GM19035 (cell line): ENCODE data around the gene TMEM126B.
"Not testable (repeated sequence)": the region's sequence is repeated elsewhere in the genome, so short reads cannot be mapped to it uniquely, and the experiment has no call there.

Experiments used
- ATAC-seq: cut with Tn5 transposase; IDR thresholded peaks from one replicate; pipeline ENCODE4 v1.9.1; 2021; ENCODE audit not compliant: unreplicated experiment

TMEM126B gene

DNA sequence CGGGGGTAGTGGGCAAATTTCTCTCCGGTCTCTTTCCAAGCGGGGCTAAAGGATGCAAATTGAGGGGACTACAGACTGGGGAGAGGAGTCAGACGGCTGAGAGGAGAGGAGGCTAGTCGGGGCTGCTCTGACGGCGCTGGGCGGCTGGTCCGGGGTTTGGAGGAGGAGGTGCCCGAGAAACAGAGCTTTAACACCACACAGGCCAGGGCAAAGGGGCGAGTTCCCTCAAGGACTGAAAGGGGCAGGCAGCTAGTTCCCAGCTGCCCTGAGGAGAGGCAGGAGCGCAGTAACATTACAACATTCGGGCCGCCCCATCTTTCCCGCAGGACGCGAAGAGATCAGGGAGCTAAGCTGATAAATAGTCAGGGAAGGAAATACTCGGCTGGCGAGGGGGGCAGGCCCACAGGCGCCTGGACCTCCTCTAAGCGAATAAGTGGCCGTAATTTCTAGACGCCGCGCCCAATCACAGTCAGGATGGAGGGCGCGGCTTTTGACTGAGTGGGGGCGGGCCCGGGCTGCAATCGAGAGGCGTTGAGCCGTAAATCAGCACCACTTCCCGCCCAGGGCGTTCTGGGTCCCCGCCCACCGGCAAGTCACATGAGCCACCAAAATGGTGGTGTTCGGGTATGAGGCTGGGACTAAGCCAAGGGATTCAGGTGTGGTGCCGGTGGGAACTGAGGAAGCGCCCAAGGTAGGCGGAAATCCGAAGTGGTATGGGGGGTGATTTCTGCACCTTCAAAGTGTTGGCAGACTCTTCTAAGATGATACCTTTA is at the start of gene TMEM126B:
Gene TMEM126B (plus strand): TSS at position 596 of the 773 bp plus-strand sequence. CDS start 15 bp downstream, at position 611.
- ATAC-seq: peak; percentile 100

DNA sequence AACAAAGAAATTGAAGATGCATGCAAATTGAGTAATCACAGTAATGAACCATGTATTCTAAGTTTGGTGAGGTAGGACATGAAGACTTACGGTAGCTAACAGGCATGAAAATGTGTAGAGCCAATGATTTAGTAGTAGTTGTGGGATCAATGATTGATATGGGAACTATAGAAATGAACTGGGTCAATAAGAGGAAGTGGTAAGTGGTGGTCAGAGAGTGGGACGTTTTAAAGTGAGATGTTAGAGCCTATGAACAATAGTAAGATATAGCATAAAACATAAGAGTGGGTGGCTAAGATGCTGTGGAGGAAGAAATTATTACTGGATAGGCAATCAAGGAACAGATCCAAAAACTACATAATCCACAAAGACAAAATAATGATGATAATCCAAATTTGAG is 46.3 kb upstream of the TMEM126B start:
- ATAC-seq: no peak

GRCh38 chr11:85589373-85589772 is 39.0 kb upstream of the TMEM126B start:
- ATAC-seq: no peak

DNA sequence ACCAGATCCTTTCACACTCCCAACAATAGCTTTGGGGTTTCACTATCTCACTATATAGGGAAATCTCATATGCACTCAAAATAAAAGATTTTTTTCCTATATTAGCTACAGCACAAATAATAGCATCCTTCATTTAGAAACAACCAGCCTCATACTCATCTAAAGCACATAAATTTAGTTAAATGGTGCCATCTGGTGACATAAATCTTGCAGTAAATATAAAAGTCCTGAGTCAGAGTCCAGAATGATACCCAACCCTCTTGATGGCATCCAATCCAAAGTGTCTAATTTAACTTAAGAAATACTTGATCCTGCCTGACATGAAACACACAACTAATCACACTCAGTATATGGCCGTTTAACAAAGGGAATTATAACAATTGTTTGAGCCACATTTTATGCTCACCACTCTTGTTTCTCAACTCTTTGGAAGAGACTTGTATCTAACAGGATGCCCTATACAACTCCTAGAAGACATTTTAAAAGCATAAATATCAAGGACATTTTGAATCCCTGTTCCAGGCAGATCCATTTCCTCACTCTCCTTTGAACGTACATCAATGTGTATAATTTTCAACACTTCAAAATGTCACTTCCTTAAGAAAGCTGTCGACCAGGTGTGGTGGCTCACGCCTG is 37.4 kb upstream of the TMEM126B start:
- no peak for ATAC-seq

DNA sequence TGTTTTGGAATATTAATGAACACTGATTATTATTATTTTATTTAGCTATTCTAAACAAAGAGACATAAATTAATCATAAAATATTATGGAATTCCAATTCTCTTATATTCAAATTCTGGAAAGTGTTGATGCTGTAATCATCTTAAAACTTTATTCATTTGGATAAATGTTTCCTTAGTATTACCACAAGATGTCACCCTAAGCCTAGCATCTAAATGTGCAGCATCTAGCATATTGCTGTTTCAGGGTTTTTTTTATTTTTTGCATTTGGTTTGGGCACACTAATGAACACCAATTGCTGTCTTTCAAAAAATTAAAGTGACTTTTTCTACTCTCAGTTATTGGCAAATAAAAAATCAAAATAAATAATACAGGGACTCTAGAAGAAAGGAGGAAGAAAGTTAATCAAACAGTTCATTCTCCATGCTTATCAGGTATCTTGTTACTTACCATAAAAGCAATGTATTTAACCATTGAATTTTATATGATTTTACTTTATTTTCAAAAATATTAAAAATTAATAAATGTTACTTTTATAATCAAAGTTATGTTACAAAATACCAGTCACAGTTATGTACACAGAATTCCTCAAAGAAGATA is 33.0 kb upstream of the TMEM126B start:
- peak; percentile 67 for ATAC-seq

- no peak for ATAC-seq
Measured at GRCh38 chr11:85596886-85597285, 31.5 kb upstream of the TMEM126B start.

- no peak for ATAC-seq
Measured at GRCh38 chr11:85599083-85599482, 29.3 kb upstream of the TMEM126B start.

DNA sequence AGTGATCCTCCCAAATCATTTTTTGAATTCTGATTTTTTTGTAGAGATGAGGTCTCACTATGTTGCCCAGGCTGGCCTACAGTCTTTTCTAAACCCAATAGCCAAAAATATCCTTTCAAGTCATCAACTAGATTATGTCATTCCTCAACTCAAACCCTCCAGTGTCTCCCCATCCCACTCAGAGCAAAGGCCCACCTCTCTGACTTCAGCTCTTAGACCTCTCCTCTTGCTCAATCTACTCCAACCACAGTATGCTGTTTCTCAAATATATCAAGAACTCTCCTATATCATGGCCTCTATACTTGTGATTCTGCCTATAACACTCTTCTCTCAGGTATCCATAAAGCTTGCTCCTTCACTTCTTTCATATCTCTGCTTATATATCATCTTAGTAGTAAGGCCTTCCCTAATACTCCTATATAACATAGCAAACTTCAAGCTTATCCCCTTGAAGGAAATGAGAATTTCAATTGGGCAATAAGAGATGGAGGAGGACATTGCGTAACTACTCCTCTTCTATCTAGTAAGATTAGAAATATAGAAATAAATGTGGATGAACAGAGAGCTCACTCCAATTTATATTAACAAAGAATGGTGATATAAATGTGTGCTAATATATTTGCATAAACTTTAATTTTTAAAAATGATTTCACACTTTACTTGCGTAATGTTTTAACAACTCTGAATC is 25.7 kb upstream of the TMEM126B start:
- ATAC-seq: no peak

DNA sequence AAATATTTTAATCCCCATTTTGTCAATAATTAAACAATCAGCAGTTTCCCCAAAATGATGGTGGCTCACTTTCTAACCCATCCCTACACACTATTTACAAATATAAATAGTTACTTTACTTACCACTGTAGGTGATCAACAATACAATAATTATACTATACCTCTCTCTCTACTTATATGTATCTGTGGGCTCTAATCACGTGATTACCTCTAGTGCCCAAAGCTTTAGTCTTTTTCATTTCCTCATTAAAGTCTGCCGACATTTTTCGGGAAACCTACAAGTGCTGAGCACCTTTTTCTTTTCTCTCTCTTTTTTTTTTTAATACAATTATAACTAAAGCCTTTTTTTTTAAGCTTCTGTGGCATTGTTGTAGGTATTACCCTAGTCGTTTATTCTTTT is 25.2 kb upstream of the TMEM126B start:
- no peak for ATAC-seq

DNA sequence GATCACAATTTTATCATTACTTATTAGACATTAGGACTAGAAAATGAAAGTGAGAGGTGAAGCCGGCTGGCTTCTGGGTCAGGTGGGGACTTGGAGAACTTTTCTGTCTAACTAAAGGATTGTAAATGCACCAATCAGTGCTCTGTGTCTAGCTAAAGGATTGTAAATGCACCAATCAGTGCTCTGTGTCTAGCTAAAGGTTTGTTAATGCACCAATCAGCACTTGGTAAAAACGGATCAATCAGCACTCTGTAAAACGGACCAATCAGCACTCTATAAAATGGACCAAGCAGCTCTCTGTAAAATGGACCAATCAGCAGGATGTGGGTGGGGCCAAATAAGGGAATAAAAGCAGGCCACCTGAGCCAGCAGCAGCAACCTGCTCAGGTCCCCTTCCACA is 22.2 kb upstream of the TMEM126B start:
- not testable (repeated sequence) for ATAC-seq

DNA sequence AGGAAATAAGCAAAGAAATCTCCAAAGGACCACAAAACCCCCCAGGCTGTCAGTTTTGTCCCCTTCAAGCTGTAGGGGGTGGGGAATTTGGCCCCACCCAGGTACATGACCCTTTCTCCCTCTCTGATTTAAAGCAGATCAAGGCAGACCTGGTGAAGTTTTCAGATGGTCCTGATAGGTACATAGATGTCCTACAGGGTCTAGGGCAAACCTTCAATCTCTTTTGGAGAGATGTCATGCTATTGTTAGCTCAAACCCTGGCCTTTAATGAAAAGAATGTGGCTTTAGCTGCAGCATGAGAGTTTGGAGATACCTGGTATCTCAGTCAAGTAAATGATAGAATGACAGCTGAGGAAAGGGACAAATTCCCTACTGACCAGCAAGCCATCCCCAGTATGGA is 19.8 kb upstream of the TMEM126B start:
- ATAC-seq: not testable (repeated sequence)

DNA sequence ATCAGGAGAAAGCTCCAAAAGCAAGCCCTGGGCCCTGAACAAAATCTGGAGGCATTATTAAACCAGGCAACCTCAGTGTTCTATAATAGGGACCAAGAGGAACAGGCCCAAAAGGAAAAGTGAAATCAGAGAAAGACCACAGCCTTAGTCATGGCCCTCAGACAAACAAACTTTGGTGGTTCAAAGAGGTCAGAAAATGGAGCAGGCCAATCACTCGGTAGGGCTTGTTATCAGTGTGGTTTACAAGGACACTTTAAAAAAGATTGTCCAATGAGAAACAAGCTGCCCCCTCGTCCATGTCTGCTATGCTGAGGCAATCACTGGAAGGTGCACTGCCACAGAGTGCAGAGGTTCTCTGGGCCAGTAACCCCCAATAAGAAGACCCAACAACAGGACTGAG is 19.1 kb upstream of the TMEM126B start:
- not testable (repeated sequence) for ATAC-seq

GRCh38 chr11:85611643-85612042 is 16.8 kb upstream of the TMEM126B start:
- ATAC-seq: not testable (repeated sequence)

GRCh38 chr11:85619499-85619898 is 8.9 kb upstream of the TMEM126B start:
- ATAC-seq: no peak

DNA sequence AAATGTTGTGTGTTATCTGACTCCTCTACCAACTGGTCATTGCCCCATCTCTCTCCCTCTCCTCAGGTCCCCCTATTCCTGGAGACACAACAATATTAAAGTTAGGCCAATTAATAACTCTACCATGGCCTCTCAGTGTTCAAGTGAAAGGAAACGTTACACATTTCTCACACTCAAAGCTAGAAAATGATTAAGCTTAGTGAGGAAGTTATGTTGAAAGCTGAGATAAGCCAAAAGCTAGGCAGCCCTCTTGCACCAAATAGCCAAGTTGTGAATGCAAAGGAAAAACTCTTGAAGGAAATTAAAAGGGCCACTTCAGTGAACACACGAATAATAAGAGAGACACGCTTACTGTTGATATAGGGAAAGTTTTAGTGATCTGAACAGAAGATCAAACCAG is 8.1 kb upstream of the TMEM126B start:
- ATAC-seq: no peak

- no peak for ATAC-seq
Measured at GRCh38 chr11:85626496-85626895, 1.9 kb upstream of the TMEM126B start.

DNA sequence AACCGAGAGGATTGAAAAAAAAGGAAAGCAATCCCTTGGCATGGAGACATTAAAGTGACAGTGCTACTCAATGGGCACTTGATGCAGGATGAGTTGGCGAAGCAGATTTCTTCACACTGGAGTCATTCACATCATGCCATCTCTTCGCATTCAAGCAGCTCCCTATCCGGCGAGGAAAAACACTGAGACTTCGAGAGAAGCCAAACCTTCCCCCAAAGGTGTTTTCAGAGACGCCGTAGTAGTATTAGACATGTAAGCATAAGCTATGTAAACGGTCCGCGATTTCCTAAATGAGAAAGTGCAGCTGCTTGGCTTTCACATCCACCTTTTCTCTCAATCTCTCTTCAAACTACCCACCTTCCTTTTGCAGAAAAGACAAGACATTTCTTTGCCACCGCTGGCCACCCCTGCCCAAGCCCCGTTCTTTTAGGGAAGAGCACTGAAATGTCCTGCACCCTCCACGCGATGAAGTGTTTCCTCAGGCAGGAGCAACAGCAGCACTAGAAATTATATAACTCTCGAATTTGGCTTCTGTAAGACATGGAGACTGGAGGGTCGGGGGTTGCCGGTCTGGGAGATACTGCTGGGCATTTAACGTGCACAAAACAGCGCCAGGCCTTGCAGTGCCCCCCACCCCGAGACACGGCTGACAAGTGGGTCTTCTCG is 928 bp upstream of the TMEM126B start, which contains the start of gene DLG2:
Gene DLG2 (minus strand): TSS at position 13 of the 666 bp plus-strand sequence.
- ATAC-seq: peak; percentile 0

DNA sequence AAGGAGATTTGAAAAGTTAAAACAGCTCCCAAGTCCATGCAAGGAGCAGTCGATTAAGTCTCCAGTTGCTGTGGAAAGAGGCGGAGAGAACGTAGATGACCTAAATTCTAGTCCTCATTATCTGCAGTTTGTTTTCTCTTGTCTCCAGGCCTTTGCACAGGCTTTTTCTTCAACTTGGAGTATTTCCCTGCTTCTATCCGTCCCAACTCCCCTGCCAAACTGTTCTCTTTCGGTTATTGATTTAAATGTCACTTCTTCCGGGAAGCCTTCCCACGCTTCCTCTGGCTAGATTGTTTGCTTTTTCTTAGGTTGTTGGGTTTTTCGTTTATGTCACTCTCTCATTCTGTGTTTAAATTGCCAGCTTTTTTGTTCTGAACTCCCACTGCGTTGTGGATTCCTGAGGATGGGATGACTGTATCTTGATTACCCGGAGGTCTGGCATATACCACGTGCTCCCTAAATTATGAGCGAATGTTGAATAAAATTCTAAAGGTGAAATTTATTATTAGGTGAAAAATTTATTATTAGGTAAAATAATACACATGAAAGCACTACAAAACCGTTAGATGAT is 463 bp downstream of the TMEM126B start:
- ATAC-seq: peak; percentile 11

DNA sequence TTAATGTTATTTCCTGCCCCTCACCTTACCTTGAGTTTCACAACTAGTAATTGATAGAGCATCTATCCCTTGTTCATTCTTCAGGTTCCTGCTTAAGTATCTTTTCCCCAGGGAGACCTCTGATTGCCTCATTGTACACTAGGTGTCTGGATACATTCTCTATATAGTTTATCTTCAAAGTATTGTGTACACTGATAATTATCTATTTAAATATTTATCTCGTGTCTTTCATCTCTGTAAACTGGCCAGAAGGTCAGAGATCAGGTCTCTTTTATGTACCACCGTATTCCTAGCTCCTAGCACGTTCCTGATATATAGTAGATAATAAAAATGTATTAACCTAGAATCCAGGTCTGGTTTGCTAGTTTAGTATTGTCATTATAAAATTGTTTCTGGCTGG is 6.4 kb downstream of the TMEM126B start:
- ATAC-seq: no peak

GRCh38 chr11:85643191-85643614 is 14.8 kb downstream of the TMEM126B start:
- ATAC-seq: no peak
